Measurements from ENCODE around the gene TCF7L2. TPM values are rescaled to one million over a fixed set of nuclear protein-coding genes. Genes with fewer than 3 reads are reported as not detected.

TCF7L2 gene
- total RNA-seq, 1 donor from 2014 or later, result 0.21 TPM

- H3K27ac Mint-ChIP-seq, result no peak overlapping the region
- intact Hi-C loops (cut with micrococcal nuclease), result no loop called here
- peaks cover 3% of the 10 kb centered on the region for H3K36me3 Mint-ChIP-seq (ENCODE audit: low read depth)
- peaks cover 14% of the 10 kb centered on the region for H3K4me1 Mint-ChIP-seq
- H3K4me3 Mint-ChIP-seq, result peak overlapping the region; percentile 92
- no peaks in the 10 kb centered on the region for H3K9me3 Mint-ChIP-seq
- H3K27me3 Mint-ChIP-seq, result peaks cover 77% of the 10 kb centered on the region
- DNase-seq, result no peak
Measured at GRCh38 chr10:112952282-112953173, 2.5 kb downstream of the TCF7L2 start.

GRCh38 chr10:112953174-112954159 lies 3.4 kb downstream of the TCF7L2 start:
- Mint-ChIP-seq H3K4me3 (peak overlapping the region; percentile 75), H3K9me3 (no peaks in the 10 kb centered on the region), H3K27ac (no peak overlapping the region), H3K36me3 (ENCODE audit: low read depth) (peaks cover 3% of the 10 kb centered on the region), H3K27me3 (peaks cover 74% of the 10 kb centered on the region), H3K4me1 (peaks cover 14% of the 10 kb centered on the region)
- DNase-seq, result no peak
- intact Hi-C loops (cut with micrococcal nuclease), result no loop called here

DNA sequence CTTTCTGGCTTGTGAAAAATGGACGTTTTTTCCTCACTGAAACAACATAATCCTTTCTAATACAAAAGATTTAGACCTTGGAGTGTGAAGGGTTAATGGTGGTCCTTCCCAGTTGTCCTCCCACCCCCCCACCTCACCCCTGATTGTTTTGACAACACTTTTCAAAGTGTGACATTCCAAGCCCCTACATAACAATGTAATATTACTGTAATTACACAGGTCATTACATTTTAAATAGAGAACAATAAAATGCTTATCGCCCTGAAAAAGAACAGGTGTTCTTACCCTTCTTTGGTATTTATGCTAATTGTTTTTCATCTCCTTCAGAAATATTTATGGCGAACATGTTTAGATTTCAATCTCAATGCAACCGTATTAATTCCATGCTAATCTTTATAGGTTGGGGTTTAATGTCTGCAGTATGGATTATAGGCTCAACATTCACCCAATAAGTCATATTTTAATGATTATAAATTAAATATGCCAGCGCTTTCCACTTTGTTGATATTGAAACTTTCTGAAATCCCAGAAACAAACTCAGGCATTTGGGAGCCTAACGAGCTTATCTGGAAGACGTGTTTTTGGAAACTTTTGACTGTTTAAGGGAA lies 5.0 kb downstream of the TCF7L2 start:
- Mint-ChIP-seq H3K27ac (no peak overlapping the region), H3K4me1 (peaks cover 11% of the 10 kb centered on the region), H3K36me3 (ENCODE audit: low read depth) (peaks cover 3% of the 10 kb centered on the region), H3K27me3 (peaks cover 75% of the 10 kb centered on the region), H3K4me3 (no peak overlapping the region), H3K9me3 (no peaks in the 10 kb centered on the region)
- DNase-seq, result no peak
- intact Hi-C loops (cut with micrococcal nuclease), result no loop called here

DNA sequence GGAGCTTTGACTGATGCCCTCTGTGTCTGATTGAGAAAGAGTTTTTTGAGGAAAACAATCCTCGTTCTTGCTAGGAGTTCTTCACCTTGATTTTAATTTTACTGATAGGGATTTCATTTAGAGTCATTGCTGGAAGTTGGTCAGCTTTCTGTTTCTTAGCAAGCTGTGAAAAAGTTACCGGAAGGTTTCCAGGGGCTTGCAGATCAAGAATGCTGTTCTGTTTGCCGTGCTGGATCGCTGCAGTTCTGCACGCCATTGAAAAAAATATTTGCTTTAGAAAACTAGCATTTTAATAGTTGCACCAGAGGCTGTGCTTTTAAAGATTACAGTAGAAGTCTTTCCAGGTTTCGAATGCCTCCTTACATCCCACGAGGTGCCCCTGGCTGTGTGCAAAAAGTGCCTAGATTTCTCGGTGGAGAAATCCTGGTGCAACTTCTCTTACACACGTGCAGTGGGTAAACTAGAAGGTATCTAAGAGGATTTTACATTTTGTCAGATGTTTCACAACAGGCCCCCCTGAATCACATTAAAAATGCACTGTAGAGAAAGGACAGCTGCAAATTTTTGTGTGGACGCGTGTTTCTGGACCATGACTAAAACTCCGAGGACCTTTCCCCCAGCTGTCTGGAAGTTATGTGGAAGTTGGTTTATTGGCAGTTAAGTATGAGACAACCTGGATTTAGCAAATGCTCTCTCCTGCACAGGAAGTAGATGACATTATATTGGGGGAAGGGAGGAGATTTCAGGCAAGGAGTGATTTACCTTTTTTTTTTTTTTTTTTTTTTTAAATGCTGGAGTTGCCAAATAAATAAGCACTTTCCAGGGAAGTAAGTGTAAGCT lies 5.8 kb downstream of the TCF7L2 start:
- Mint-ChIP-seq H3K9me3 (no peaks in the 10 kb centered on the region), H3K27me3 (peaks cover 73% of the 10 kb centered on the region), H3K36me3 (ENCODE audit: low read depth) (peaks cover under 1% of the 10 kb centered on the region), H3K4me1 (peaks cover 5% of the 10 kb centered on the region), H3K27ac (no peak overlapping the region), H3K4me3 (no peak overlapping the region)
- no peak for DNase-seq
- intact Hi-C loops (cut with micrococcal nuclease), result no loop called here

- DNase-seq, result no peak
- intact Hi-C loops (cut with micrococcal nuclease), result no loop called here
- H3K27ac Mint-ChIP-seq, result no peak overlapping the region
Measured at GRCh38 chr10:112956631-112957350, 6.7 kb downstream of the TCF7L2 start.

DNA sequence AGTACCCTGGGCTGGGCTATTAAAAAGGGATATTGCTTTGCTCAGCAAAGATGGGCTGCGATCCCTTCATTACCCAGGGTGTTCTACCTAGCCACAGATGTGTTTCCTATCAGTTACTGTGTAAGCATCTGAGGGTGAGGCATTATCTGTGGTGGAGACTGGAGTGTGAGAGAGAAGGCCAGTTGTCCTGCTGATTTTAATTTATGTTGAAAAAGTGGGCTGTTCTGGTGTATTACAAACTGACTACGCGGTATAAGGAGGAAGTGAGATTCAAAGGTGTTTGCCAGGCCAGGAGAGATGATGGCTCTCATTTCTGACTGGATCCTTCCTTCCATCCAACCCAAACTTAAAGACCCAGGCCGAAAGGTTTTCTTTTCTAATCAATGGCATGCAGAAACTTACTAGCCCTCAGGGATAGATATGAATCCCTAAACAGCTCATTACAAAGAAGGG lies 7.6 kb downstream of the TCF7L2 start:
- no peaks in the 10 kb centered on the region for H3K9me3 Mint-ChIP-seq
- no peaks in the 10 kb centered on the region for H3K4me1 Mint-ChIP-seq
- intact Hi-C loops (cut with micrococcal nuclease), result no loop called here
- DNase-seq, result no peak
- H3K27ac Mint-ChIP-seq, result no peak overlapping the region
- no peak overlapping the region for H3K4me3 Mint-ChIP-seq
- peaks cover 78% of the 10 kb centered on the region for H3K27me3 Mint-ChIP-seq
- H3K36me3 Mint-ChIP-seq (ENCODE audit: low read depth), result no peaks in the 10 kb centered on the region

More at GRCh38 chr10:112956631-112957350, 6.7 kb downstream of the TCF7L2 start:
- Mint-ChIP-seq H3K27me3 (peaks cover 76% of the 10 kb centered on the region), H3K4me1 (peaks cover 3% of the 10 kb centered on the region), H3K4me3 (no peak overlapping the region), H3K36me3 (ENCODE audit: low read depth) (no peaks in the 10 kb centered on the region), H3K9me3 (no peaks in the 10 kb centered on the region)

- no peak overlapping the region for H3K27ac Mint-ChIP-seq
- no peaks in the 10 kb centered on the region for H3K9me3 Mint-ChIP-seq
- peaks cover 74% of the 10 kb centered on the region for H3K27me3 Mint-ChIP-seq
- no peak overlapping the region for H3K4me3 Mint-ChIP-seq
- no peaks in the 10 kb centered on the region for H3K4me1 Mint-ChIP-seq
- intact Hi-C loops (cut with micrococcal nuclease), result no loop called here
- no peak for DNase-seq
- no peaks in the 10 kb centered on the region for H3K36me3 Mint-ChIP-seq (ENCODE audit: low read depth)
Measured at GRCh38 chr10:112958275-112958995, 8.4 kb downstream of the TCF7L2 start.

DNA sequence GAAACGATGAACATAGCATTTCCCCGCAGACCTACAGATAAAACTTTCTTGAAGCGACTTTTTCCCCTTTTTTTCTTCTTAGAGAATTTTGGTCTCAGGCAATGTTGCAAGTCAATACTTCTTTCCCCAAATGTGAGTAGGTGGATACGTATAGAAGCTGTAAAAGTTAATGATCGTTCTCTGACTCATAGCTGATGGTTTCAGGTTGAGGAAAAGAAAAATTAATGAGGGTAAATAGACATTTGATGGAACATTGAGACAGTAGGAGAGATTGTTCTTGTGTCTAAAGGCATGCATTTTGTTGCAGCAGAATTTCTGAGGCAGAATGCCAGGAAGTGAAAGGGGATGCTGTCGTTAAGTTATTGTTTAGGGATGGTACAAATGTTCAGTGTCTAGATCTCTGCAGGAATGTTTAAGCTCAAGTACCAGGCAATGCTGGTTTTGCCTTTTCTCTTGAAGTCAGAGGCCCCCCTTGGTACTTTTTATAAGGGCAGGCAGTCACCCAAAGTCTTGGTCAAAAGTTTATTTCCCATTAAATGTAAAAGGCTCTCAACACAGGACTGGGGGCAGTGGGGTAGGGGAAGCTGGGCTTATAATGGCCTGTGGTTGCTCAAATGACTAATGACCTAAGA lies 9.3 kb downstream of the TCF7L2 start:
- no peaks in the 10 kb centered on the region for H3K4me1 Mint-ChIP-seq
- H3K27me3 Mint-ChIP-seq, result peaks cover 75% of the 10 kb centered on the region

GRCh38 chr10:112960151-112960681 lies 10.2 kb downstream of the TCF7L2 start:
- Mint-ChIP-seq H3K36me3 (ENCODE audit: low read depth) (no peaks in the 10 kb centered on the region), H3K4me1 (no peaks in the 10 kb centered on the region), H3K9me3 (no peaks in the 10 kb centered on the region), H3K27ac (no peak overlapping the region), H3K4me3 (no peak overlapping the region), H3K27me3 (peaks cover 76% of the 10 kb centered on the region)
- intact Hi-C loops (cut with micrococcal nuclease), result no loop called here
- DNase-seq, result no peak

More for the DNA sequence above, 9.3 kb downstream of the TCF7L2 start:
- intact Hi-C loops (cut with micrococcal nuclease), result no loop called here
- Mint-ChIP-seq H3K9me3 (no peaks in the 10 kb centered on the region), H3K4me3 (no peak overlapping the region), H3K27ac (no peak overlapping the region), H3K36me3 (ENCODE audit: low read depth) (no peaks in the 10 kb centered on the region)
- no peak for DNase-seq

DNA sequence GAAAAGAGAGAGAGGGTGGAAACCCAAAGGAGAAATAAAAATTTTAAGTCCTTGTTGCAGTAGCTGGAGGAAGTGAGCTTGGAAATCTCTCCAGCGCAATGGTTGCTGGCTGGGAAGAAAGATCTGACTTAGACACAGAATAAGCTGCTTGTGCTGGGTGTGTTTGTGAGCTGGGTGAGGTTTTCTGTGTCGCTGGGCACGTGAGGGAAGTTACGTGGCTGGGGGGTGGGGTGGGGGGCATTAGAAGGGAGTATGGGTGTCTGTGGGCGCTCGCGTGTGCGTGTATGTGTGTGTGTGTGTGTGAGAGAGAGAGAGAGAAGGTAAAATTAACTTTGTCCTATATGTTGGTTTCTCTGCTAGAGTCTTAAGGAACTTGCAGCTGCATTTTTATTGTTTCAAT lies 11.6 kb downstream of the TCF7L2 start:
- Mint-ChIP-seq H3K36me3 (ENCODE audit: low read depth) (no peaks in the 10 kb centered on the region), H3K4me3 (no peak overlapping the region), H3K27ac (no peak overlapping the region), H3K4me1 (no peaks in the 10 kb centered on the region), H3K27me3 (peaks cover 72% of the 10 kb centered on the region), H3K9me3 (no peaks in the 10 kb centered on the region)
- intact Hi-C loops (cut with micrococcal nuclease), result no loop called here
- DNase-seq, result no peak

DNA sequence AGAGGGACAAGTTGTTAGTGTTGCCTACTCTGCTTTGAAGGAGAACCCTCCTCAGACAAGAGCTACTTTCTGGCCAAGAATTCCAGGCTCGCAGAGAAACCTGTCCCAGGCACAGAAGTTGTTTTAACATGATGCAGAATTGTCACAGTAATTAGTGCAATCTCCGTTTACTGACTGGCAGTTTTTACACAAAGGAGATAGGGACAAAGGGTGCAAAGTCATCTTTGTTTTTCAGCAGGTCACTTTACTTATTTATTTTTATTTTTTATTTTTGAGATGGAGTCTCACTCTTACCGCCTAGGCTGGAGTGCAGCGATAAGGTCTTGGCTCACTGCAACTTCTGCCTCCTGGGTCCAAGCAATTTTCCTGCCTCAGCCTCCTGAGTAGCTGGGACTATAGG lies 12.3 kb downstream of the TCF7L2 start:
- Mint-ChIP-seq H3K4me1 (no peaks in the 10 kb centered on the region), H3K27me3 (peaks cover 70% of the 10 kb centered on the region), H3K9me3 (no peaks in the 10 kb centered on the region), H3K4me3 (no peak overlapping the region), H3K36me3 (ENCODE audit: low read depth) (no peaks in the 10 kb centered on the region), H3K27ac (no peak overlapping the region)
- intact Hi-C loops (cut with micrococcal nuclease), result no loop called here
- DNase-seq, result no peak

Measured in activated CD4-positive, alpha-beta T cell treated with anti-CD3 and anti-CD28 coated beads, Interleukin-2, amount 10 ng/mL, durations not matched to agents 24 days and 14 days (primary cell).